GM12872 (cell line): ENCODE results near the gene TMEM59L.

Experiments
- CTCF ChIP-seq: IDR thresholded peaks from 3 replicates; pipeline ENCODE4 v1.5.1; 2011; ENCODE audit warnings: low read depth, mild to moderate bottlenecking, low read length, moderate library complexity; ENCODE audit not compliant: insufficient read depth

Gene TMEM59L

DNA sequence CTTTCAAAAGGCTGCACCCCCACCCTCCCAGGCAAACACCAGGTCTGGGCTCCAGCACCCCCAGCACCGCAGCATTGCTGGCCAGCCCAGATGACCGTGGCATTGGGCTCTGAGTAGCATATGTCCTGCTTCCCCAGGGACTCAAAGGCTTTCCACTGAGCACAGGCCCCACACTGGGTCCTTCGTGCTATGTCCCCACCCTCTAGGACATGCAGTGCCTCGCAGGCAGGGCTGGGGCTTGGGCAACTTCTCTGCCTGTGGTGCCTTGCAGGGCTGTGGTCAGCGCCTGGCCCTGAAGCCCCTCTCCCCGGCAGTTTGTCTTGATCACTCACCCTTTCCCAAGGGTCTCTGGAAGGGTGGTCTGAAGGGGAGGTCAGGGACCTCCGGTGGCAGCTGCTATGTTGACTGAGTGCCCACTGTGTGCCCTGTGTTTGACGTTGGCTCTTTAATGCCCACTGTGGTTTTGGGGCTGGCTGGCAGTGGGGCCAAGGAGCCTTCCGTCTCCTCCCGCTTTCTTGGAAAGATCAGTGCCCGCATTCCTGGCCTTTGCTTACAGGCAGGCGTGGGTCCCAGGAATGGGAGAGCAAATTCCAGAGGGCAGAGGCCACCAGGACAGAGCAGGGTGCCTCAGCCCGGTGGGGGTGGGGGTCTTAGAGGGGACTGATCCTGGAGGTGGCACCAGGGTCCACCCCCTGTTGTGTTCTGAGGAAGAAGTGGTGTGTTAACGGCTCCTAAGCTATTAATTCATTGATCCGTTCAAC, 50.5 kb downstream of the TMEM59L start:
- no peak for TF ChIP-seq CTCF

DNA sequence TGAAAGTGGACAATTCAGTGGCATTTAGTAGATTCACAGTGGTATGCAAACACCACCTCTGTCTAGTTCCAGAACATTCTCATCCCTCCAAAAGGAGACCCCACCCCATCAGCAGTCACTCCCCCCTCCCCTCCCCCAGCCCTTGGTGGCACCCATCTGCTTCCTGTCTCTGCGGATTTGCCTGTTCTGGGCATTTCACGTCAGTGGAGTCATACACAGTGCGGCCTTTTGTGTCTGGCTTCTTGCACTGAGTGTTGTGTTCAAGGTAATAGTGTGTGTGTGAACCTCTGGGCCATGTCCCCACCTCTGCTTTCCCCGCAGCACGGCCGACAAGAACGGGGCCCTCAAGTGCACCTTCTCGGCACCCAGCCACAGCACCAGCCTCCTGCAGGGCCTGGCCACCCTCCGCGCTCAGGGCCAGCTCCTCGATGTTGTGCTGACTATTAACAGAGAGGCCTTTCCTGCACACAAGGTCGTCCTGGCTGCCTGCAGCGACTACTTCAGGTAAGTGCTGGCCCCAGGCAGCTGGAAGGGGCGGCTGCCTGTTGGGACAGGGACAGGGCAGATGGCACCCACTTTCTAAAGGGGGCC, 51.4 kb downstream of the TMEM59L start:
- no peak for TF ChIP-seq CTCF

- no peak for TF ChIP-seq CTCF
These were observed 53.1 kb downstream of the TMEM59L start for GRCh38 chr19:18665771-18666202.

DNA sequence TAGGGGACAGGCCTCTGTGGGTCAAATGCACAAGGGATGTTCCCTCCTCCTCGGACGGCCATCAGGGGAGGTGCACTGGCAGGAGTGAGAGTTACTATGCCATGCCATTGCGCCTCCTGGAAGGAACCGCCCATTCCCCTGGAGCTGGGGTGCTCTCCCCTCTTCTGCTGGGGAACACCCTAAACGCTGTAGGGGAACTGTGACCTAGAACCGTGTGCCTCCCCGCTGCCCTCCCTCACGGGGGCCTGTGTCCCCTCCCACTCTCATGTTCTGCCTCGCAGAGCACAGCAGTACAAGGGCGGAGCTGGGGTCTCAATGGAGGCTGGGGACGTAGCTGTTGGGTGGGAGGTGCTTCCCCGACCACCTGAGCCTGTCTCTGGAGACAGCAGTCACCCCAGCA, 53.6 kb downstream of the TMEM59L start:
- no peak for TF ChIP-seq CTCF

DNA sequence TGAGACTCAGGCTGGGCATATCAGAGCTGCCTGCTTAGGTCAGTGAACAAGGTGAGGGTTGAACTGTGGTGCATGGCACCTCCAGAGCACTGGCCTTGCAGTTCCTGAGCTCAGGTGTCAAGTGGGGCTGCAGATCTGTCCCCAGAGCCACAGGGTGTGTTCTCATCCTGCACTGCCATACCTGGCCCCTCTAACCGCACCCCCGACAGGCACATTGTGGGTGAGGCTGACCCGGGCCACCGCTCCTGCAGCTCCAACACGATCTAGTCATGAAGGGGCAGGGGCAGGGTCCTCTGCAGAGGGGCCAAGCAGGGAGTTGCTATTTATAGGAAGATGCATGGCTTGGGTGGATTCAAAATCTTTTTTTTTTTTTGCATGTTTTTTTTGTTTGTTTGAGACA, 54.1 kb downstream of the TMEM59L start:
- TF ChIP-seq CTCF: no peak

DNA sequence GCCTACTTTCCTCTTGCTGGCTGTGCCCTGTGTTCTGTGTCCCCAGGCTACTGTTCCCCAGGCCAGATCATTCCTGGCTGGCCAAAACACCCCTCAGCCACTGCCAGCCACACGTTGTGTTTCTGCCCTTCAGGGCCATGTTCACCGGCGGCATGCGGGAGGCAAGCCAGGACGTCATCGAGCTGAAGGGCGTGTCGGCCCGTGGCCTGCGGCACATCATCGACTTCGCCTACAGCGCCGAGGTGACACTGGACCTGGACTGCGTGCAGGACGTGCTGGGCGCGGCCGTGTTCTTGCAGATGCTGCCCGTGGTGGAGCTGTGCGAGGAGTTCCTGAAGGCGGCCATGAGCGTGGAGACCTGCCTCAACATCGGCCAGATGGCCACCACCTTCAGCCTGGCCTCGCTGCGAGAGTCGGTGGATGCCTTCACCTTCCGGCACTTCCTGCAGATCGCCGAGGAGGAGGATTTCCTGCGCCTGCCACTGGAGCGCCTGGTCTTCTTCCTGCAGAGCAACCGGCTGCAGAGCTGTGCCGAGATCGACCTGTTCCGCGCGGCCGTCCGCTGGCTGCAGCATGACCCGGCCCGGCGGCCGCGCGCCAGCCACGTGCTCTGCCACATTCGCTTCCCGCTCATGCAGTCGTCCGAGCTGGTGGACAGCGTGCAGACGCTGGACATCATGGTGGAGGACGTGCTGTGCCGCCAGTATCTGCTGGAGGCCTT, 55.0 kb downstream of the TMEM59L start:
- TF ChIP-seq CTCF: no peak

DNA sequence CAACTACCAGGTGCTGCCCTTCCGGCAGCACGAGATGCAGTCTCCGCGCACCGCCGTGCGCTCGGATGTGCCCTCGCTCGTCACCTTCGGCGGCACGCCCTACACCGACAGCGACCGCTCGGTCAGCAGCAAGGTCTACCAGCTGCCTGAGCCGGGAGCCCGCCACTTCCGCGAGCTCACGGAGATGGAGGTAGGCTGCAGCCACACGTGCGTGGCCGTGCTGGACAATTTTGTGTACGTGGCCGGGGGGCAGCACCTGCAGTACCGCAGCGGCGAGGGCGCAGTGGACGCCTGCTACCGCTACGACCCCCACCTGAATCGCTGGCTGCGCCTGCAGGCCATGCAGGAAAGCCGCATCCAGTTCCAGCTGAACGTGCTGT, 55.6 kb downstream of the TMEM59L start:
- no peak for TF ChIP-seq CTCF
